22Rv1 (cell line): Measurements from ENCODE around the gene DNAJC28.

ENCODE experiments used
- CTCF ChIP-seq: fragments of 450-650 bp; IDR thresholded peaks from 2 replicates; pipeline ENCODE4 v1.5.1; 2017; ENCODE audit warnings: mild to moderate bottlenecking
- ZFX ChIP-seq: fragments of 450-650 bp; IDR thresholded peaks from 2 replicates; pipeline ENCODE4 v1.6.1; 2017; ENCODE audit warnings: antibody characterized with exemption, borderline replicate concordance

GRCh38 chr21:33449616-33450015 lies 41.9 kb downstream of the DNAJC28 start:
- TF ChIP-seq CTCF (no peak), ZFX (no peak)
